ENCODE measurements around the gene ZP3. TPM values are rescaled to one million over a fixed set of nuclear protein-coding genes. Genes with fewer than 3 reads are reported as not detected.

Gene ZP3
- total RNA-seq (2021; fragmentation: NEBNext Ultra II Directional; extraction: Animal tissue kit (Norgen Biotek cat#: 25700)) = 10 to 100 TPM; 17.5 to 30.4 (median 25.6) TPM
- long read RNA-seq, partial matches to known transcripts = 1 of 3 reads
- long read RNA-seq, other reads (novel, unspliced or antisense) = 0 of 3 reads

GRCh38 chr7:76424413-76425111, at the start of gene ZP3:
Gene ZP3 (plus strand): TSS chr7:76424950. CDS start chr7:76424965, 15 bp downstream.
- H3K4me3 Mint-ChIP-seq = no peak within 1 kb of the TSS; the same call in 1 of the 2 replicates
- peaks cover 5% of the 10 kb centered on the region; the same call in 1 of the 2 replicates for H3K36me3 Mint-ChIP-seq (ENCODE audit: low read depth)
- peaks cover 5% of the 10 kb centered on the region; the same call in 1 of the 2 replicates for H3K9me3 Mint-ChIP-seq
- TF ChIP-seq CTCF (IDR thresholded peaks at IDR 0.05) = no peak
- no peak for DNase-seq
- H3K4me1 Mint-ChIP-seq (ENCODE audit: low read depth) = peaks cover 43% of the 10 kb centered on the region
- H3K27me3 Mint-ChIP-seq (ENCODE audit: insufficient read depth) = peaks cover 2% of the 10 kb centered on the region
- peak within 1 kb of the TSS; percentile 48 for H3K27ac Mint-ChIP-seq

DNA sequence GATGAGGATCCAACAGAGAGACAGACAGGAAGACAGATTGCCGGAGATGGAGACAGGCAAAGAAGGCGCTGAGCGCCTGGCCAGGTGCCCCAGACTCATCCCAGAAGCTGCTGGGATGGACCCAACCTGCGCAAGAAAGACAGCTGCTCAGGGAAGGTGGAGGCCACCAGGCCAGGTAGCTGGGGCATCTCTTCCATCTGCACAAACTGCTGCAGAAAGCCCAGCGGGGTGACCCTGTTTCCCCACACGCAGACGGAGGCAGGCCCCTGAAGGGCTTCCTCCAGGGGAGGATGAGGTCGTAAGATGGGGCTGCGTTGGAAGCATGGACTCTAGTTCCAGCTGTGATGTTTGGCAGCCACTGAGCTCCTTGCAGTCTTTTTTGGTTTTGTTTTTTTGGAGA, 49.5 kb upstream of the ZP3 start:
- Mint-ChIP-seq H3K27me3 (ENCODE audit: insufficient read depth) (peaks cover 2% of the 10 kb centered on the region), H3K27ac (no peak overlapping the region)

GRCh38 chr7:76377186-76377918, 47.4 kb upstream of the ZP3 start:
- peak overlapping the region; percentile 32; the same call in 1 of the 2 replicates for H3K4me3 Mint-ChIP-seq
- no peaks in the 10 kb centered on the region for H3K9me3 Mint-ChIP-seq
- no peaks in the 10 kb centered on the region for H3K36me3 Mint-ChIP-seq (ENCODE audit: low read depth)
- H3K27ac Mint-ChIP-seq = peak overlapping the region; percentile 70
- peaks cover 38% of the 10 kb centered on the region for H3K4me1 Mint-ChIP-seq (ENCODE audit: low read depth)
- DNase-seq = no peak
- H3K27me3 Mint-ChIP-seq (ENCODE audit: insufficient read depth) = no peaks in the 10 kb centered on the region; the same call in 1 of the 2 replicates
- no peak for TF ChIP-seq CTCF (IDR thresholded peaks at IDR 0.05)

More for the DNA sequence above, 49.5 kb upstream of the ZP3 start:
- no peak for TF ChIP-seq CTCF (IDR thresholded peaks at IDR 0.05)
- H3K4me3 Mint-ChIP-seq = no peak overlapping the region
- no peak for DNase-seq
- H3K9me3 Mint-ChIP-seq = no peaks in the 10 kb centered on the region
- H3K36me3 Mint-ChIP-seq (ENCODE audit: low read depth) = no peaks in the 10 kb centered on the region
- peaks cover 33% of the 10 kb centered on the region for H3K4me1 Mint-ChIP-seq (ENCODE audit: low read depth)

- Mint-ChIP-seq H3K4me3 (peak overlapping the region; percentile 78), H3K36me3 (ENCODE audit: low read depth) (no peaks in the 10 kb centered on the region), H3K27ac (peak overlapping the region; percentile 98), H3K9me3 (no peaks in the 10 kb centered on the region), H3K27me3 (ENCODE audit: insufficient read depth) (no peaks in the 10 kb centered on the region; the same call in 1 of the 2 replicates), H3K4me1 (ENCODE audit: low read depth) (peaks cover 24% of the 10 kb centered on the region)
- TF ChIP-seq CTCF (IDR thresholded peaks at IDR 0.05) = no peak
- DNase-seq = no peak
Measured at GRCh38 chr7:76380623-76380966, 44.2 kb upstream of the ZP3 start.

DNA sequence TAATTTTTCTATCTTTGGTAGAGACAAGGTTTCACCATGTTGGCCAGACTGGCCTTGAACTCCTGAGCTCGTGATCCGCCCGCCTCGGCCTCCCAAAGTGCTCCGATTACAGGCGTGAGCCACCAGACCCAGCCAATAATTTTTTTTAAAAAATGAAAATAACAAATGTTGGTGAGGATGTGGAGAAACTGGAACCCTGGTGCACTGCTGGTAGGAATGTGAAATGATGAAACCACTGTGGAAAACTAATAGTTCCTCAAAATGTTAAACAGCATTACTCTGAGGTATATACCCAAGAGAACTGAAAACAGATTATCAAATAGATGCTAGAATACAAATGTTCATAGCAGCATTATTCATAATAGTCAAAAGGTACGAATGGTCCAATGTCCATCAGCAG, 42.9 kb upstream of the ZP3 start:
- H3K27ac Mint-ChIP-seq = no peak overlapping the region
- peaks cover 28% of the 10 kb centered on the region for H3K4me1 Mint-ChIP-seq (ENCODE audit: low read depth)
- no peaks in the 10 kb centered on the region for H3K27me3 Mint-ChIP-seq (ENCODE audit: insufficient read depth)
- DNase-seq = no peak
- no peaks in the 10 kb centered on the region for H3K36me3 Mint-ChIP-seq (ENCODE audit: low read depth)
- TF ChIP-seq CTCF (IDR thresholded peaks at IDR 0.05) = peak; percentile 60
- H3K9me3 Mint-ChIP-seq = no peaks in the 10 kb centered on the region
- H3K4me3 Mint-ChIP-seq = no peak overlapping the region

All from HFFc6 (cell line).